ENCODE data around the gene PCNP.
"Not testable (repeated sequence)": the region's sequence is repeated elsewhere in the genome, so short reads cannot be mapped to it uniquely, and the experiment has no call there.

Gene PCNP

DNA sequence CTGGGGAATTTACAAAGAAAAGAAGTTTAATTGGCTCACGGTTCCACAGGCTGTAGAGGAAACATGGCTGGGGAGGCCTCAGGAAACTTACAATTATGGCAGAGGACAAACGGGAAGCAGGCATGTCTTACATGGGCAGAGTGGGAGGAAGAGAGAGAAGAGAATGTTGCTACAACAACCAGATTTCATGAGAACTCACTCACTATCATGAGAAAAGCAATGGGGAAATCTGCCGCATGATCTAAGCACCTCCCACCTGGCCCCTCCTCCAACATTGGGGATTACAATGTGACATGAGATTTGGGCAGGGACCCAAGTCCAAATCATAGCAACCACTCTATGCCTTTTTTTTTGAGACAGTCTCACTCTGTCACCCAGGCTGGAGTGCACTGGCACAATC, 28.8 kb downstream of the PCNP start:
- no peak for TF ChIP-seq GATA1 (IDR thresholded peaks at IDR 0.05; ENCODE audit: low read depth, low read length)
- TF ChIP-seq POLR2A (IDR thresholded peaks at IDR 0.05; ENCODE audit: low read length), result no peak
- no peak for DNase-seq

DNA sequence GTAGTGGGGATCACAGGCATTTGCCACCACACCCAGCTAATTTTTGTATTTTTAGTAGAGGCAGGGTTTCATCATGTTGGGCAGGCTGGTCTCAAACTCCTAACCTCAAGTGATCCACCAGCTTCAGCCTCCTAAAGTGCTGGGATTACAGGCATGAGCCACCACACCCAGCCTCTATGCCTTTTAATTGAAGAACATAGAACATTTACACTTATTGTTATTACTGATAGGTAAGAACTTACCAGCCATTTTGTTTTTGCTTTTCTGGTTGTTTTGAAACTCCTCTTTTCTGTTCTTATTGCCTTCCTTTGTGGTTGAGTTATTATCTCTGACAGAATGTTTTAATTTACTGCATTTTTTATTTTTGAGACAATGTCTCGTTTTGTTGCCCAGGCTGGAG, 29.2 kb downstream of the PCNP start:
- DNase-seq, result no peak
- no peak for TF ChIP-seq POLR2A (IDR thresholded peaks at IDR 0.05; ENCODE audit: low read length)
- TF ChIP-seq GATA1 (IDR thresholded peaks at IDR 0.05; ENCODE audit: low read depth, low read length), result no peak

DNA sequence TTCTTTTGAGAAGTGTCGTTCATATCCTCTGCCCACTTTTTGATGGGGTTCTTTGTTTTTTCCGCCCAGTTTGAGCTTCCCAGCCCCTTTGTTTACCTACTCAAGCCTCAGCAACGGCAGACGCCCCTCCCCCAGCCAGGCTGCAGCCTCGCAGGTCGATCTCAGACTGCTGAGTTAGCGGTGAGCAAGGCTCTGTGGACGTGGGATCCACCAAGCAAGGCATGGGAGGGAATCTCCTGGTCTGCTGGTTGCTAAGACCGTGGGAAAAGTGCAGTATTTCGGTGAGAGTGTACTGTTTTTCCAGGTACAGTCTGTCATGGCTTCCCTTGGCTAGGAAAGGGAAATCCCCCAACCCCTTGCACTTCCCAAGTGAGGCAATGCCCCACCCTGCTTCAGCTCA, 31.4 kb downstream of the PCNP start:
- not testable (repeated sequence) for DNase-seq

DNA sequence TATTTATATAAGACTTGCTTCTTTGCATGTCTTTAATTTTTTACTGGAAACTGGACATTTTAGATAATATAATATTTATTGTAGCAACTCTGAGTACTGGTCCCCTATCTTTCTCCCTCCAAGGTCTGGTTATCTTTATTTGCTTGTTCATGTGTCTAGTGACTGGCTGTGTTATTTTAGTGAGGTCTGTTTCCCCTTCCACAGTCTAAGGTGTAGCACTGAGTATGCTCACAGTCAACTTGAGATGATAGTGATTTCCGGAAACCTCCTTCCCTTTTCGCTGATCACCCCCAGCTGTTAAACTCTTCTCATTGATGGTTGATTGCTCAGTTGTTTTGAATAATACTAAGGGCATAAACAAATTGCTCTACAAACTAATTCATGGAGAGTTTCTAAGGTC, 37.0 kb downstream of the PCNP start:
- DNase-seq, result peak; percentile 4 to 12
- TF ChIP-seq POLR2A (IDR thresholded peaks at IDR 0.05; ENCODE audit: low read length) (no peak), GATA1 (IDR thresholded peaks at IDR 0.05; ENCODE audit: low read depth, low read length) (no peak)

DNA sequence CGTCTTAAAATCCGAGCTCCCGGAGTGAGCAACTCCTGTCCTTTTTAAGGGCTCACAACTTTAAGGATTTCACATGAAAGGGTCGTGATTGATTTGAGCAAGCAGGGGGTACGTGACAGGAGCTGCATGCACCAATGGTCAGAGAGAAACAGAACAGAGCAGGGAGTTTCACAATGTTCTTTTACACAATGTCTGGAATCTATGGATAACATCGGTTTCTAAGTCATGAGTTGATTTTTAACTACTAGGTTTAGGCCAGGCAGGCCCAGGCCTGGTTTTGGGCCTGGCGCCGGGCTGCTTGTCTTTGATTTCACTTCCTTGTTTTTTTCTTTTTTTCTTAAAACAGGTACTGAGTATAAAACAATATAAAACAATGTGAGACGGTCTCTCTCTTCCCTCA, 39.0 kb downstream of the PCNP start:
- not testable (repeated sequence) for DNase-seq

DNA sequence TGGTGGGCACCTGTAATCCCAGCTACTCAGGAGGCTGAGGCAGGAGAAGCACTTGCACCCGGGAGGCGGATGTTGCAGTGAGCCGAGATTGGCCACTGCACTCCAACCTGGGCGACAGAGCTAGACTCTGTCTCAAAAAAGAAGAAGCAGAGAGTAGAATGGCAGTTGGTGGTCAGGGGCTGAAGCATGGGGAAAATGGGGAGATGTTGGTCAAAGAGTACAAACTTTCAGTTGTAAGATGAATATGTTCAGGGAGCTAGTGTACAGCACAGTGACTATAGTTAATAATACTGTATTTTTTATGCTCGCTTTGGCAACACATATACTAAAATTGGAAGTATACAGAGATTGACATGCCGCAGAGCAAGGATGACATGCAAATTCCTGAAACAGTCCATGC, 41.5 kb downstream of the PCNP start:
- no peak for DNase-seq
- TF ChIP-seq GATA1 (IDR thresholded peaks at IDR 0.05; ENCODE audit: low read depth, low read length) (no peak), POLR2A (IDR thresholded peaks at IDR 0.05; ENCODE audit: low read length) (no peak)

DNA sequence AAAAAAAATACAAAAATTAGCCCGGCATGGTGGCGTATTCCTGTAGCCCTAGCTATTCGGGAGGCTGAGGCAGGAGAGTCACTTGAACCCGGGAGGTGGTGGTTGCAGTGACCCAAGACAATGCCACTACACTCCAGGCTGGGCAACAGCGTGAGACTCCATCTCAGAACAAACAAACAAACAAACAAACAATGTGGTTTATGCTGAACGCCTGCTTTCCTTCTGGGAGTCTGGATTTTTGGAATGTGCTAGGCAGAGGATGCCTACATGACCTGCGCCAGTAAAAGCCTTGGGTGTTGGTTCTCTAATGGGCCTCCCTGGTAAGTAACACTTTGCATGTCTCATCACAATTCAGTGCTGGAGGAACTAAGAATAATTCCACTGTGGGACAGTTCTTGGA, 43.5 kb downstream of the PCNP start:
- TF ChIP-seq GATA1 (IDR thresholded peaks at IDR 0.05; ENCODE audit: low read depth, low read length) (no peak), POLR2A (IDR thresholded peaks at IDR 0.05; ENCODE audit: low read length) (no peak)
- no peak for DNase-seq

DNA sequence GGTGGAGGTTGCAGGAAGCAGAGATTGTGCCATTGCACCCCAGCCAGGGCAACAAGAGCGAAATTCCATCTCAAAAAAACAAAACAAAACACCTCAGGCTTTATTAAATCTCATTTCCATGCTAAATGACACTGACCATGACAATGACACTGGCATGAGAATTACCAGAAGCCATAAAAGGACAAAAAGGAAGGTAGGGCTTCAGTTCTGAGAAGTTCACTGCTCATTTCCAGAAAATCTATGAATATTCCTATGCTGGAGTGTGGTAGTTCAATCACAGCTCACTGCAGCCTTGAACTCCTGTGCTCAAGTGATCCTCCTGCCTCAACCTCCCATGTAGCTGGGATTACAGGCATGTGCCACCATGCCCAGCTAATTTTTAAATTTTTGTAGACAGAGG, 44.7 kb downstream of the PCNP start:
- no peak for DNase-seq
- TF ChIP-seq POLR2A (IDR thresholded peaks at IDR 0.05; ENCODE audit: low read length), result no peak
- TF ChIP-seq GATA1 (IDR thresholded peaks at IDR 0.05; ENCODE audit: low read depth, low read length), result no peak

DNA sequence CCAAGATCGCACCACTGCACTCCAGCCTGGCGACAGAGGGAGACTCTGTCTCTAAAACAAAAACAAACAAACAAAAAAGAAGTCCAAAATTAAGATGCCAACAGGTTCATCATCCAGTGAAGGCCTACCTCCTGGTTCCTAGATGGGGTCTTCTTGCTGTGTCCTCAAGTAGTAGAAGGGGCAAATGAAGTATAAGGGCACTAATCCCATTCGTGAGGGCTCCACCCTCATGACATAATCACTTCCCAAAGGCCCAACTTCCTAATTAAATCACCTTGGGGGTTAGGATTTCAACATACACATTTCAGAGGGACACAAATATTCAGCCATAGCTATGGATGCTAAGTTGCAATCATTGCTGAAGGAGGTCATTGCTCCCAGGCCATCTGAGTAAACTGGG, 45.8 kb downstream of the PCNP start:
- no peak for DNase-seq
- TF ChIP-seq GATA1 (IDR thresholded peaks at IDR 0.05; ENCODE audit: low read depth, low read length), result no peak
- no peak for TF ChIP-seq POLR2A (IDR thresholded peaks at IDR 0.05; ENCODE audit: low read length)

DNA sequence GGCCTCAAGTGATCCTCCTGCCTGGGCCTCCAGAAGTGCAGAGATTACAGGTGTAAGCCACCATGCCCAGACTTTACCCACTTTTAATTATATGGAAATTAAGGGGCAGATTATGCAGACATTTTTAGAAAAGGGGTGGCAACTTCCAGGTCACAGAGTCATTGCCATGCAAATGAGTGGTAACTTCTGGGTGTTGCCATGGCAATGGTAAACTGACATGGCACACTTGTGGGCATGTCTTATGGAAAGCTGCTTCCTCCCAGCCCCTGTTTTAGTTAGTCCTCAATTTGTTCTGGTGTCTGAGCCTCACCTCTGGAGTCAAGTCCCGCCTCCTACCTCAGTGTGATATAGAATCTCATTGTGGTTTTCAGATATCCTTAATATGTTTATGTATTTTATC, 49.7 kb downstream of the PCNP start:
- TF ChIP-seq GATA1 (IDR thresholded peaks at IDR 0.05; ENCODE audit: low read depth, low read length) (no peak), POLR2A (IDR thresholded peaks at IDR 0.05; ENCODE audit: low read length) (no peak)

DNA sequence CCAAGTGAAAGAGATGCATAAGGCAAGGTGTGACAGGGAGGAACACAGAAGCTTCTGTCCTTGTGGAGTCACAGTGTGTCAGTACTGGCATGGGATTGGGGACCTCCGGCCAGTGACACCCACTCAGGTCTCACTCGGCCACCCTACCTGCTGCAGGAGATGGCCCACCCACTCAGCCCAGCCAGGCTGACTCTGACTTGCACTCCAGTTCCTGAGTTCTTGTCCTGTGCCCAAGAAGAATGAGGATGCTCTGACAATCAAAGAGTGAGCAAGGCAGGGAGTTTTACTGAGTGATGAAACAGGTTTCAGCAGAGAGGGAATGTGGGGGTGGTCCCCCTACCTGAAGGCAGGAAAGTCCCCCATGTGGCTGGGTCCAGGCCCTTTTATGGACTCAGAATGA, 50.9 kb downstream of the PCNP start:
- peak in 1 of 2 experiments; percentile 2 for DNase-seq
- TF ChIP-seq GATA1 (IDR thresholded peaks at IDR 0.05; ENCODE audit: low read depth, low read length), result no peak
- TF ChIP-seq POLR2A (IDR thresholded peaks at IDR 0.05; ENCODE audit: low read length), result no peak

More for the DNA sequence above, 49.7 kb downstream of the PCNP start:
- DNase-seq, result no peak

DNA sequence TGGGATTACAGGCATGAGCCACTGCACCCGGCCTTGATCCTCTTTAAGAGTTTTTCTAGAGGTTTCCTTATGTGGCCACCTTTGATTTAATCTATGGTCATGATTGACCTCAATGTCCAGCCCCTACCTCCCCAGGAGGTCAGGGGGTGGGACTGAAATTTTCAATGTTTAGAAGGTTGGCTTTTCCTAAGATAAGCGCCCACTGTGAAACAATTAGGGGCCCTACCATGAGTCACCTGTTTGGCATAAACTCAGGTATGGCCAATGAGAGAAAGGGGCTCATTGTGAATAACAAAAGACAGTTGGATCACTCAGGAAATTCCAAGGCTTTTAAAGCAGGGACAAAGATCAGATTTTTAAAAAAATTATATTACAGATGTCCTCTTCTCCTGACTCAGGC, 51.9 kb downstream of the PCNP start:
- no peak for DNase-seq
- TF ChIP-seq GATA1 (IDR thresholded peaks at IDR 0.05; ENCODE audit: low read depth, low read length) (no peak), POLR2A (IDR thresholded peaks at IDR 0.05; ENCODE audit: low read length) (no peak)

DNA sequence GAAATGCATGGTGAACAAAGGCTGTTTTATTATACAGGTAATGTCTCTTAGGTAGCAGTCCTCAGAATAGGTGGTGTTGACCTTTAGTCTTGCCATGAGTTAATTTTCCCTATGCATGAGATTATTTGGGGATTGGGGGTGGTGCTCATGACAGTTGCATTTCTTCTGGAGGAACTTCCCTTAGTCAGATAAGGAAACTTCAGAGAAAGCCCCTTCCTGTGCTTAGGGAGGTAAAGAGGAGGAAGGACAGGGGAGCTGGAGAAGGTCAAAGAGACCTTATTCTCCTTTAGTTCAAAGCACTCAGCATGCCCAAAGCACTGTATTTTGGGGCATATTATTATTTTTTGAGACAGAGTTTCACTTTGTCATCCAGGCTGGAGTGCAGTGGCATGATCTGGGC, 55.2 kb downstream of the PCNP start:
- TF ChIP-seq POLR2A (IDR thresholded peaks at IDR 0.05; ENCODE audit: low read length), result no peak
- no peak for TF ChIP-seq GATA1 (IDR thresholded peaks at IDR 0.05; ENCODE audit: low read depth, low read length)
- DNase-seq, result no peak

DNA sequence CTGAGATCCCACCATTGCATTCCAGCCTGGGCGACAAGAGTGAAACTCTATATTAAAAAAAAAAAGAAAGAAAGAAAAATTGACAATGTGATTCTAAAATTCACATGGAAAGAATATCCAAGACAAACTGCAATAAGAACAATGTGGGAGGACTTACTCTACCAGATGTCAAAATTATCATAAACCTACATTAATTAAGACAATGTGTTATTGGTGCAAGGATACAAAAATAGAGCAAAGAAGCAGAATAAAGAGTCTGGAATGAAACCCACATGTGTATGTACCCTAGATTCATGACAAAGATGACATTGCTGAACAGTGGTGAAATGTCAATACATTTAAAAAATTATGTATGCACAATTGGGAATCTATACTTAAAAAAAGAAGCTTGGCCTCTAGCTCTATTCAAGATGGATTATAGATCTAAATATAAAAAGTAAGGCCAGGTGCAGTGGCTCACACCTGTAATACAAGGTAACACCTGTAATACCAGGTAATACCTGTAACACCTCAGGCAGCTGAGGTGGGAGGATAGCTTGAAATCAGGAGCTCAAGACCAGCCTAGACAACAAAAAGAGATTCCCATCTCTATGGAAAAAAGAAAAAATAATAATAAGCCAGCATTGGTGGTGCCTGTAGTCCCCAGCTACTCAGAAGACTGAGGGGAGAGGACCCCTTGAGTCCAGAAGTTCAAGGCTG, 57.3 kb downstream of the PCNP start:
- TF ChIP-seq GATA1 (IDR thresholded peaks at IDR 0.05; ENCODE audit: low read depth, low read length) (no peak), POLR2A (IDR thresholded peaks at IDR 0.05; ENCODE audit: low read length) (no peak)
- DNase-seq, result no peak

DNA sequence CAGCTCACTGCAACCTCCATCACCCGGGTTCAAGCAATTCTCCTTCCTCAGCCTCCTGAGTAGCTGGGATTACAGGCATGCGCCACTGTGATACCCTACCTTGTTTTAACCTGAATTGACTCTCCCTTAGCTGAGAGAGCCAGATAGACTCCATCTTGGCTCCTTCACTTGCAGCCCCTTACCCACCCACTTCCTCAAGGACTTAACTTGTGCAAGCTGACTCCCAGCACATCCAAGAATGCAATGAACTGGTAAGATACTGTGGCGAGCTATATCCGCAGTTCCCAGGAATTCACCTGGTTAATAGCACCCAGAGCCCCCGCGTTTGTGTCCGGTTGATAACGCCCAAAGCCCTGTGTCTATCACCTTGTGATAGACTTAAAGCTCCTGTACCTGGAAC, 58.0 kb downstream of the PCNP start:
- not testable (repeated sequence) for DNase-seq

DNA sequence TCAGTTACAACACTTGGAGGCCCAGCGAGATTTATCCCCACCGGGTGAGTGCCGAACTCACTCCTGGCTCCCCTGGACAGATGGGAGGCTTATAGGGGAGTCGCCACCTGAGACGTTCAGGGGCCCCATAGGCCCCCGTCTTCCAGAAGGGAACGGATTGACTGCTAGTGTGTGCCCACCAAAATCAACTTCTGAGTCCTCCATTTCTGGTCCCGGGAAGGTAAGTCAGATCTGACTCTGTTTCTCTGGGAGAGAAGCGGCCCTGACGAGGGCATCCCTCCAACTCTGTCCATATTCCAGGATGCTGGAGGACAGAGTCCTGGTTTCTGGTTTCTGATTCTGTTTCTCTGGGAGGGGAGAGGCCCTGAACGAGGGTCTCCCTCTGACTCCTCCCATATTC, 58.6 kb downstream of the PCNP start:
- TF ChIP-seq POLR2A (IDR thresholded peaks at IDR 0.05; ENCODE audit: low read length), result no peak
- TF ChIP-seq GATA1 (IDR thresholded peaks at IDR 0.05; ENCODE audit: low read depth, low read length), result no peak
- no peak for DNase-seq
